SK-N-SH treated with all-trans-retinoic acid at 6 μM for 48 hours (cell line): Measurements from ENCODE around the gene INKA1.

Experiments used
- ARNTL ChIP-seq: fragments of 450-650 bp; formaldehyde crosslinking; IDR thresholded peaks from 2 replicates; pipeline ENCODE4 v1.5.0; 2020; ENCODE audit warnings: low read depth, mild to moderate bottlenecking, moderate library complexity, borderline replicate concordance
- OSR1 ChIP-seq: fragments of 250-450 bp; sonication (Bioruptor Pico); IDR thresholded peaks from 2 replicates; pipeline ENCODE4 v1.8.0; 2022; ENCODE audit warnings: moderate library complexity, mild to moderate bottlenecking, inconsistent platforms
- PATZ1 ChIP-seq: fragments of 250-450 bp; sonication (Bioruptor Pico); IDR thresholded peaks from 2 replicates; pipeline ENCODE4 v1.8.0; 2020; ENCODE audit warnings: mild to moderate bottlenecking, moderate library complexity, borderline replicate concordance
- POU6F1 ChIP-seq: fragments of 250-450 bp; sonication (Bioruptor Pico); IDR thresholded peaks from 2 replicates; pipeline ENCODE4 v1.8.0; 2021; ENCODE audit warnings: low read depth, mild to moderate bottlenecking, moderate library complexity, borderline replicate concordance
- RARB ChIP-seq: fragments of 250-450 bp; sonication (Bioruptor Pico); IDR thresholded peaks from 2 replicates; pipeline ENCODE4 v1.8.0; 2021; ENCODE audit warnings: mild to moderate bottlenecking, moderate library complexity
- SNAI2 ChIP-seq: fragments of 250-450 bp; sonication (Bioruptor Pico); IDR thresholded peaks from 2 replicates; pipeline ENCODE4 v1.5.0; 2020; ENCODE audit warnings: mild to moderate bottlenecking, moderate library complexity
- TCF4 ChIP-seq: fragments of 250-450 bp; sonication (Bioruptor Pico); IDR thresholded peaks from 2 replicates; pipeline ENCODE4 v1.8.0; 2021; ENCODE audit warnings: mild to moderate bottlenecking, moderate library complexity, borderline replicate concordance
- TSHZ2 ChIP-seq: fragments of 250-450 bp; sonication (Bioruptor Pico); IDR thresholded peaks from 2 replicates; pipeline ENCODE4 v1.5.0; 2020; ENCODE audit warnings: mild to moderate bottlenecking, moderate library complexity
- ZC3H10 ChIP-seq: fragments of 250-450 bp; sonication (Bioruptor Pico); IDR thresholded peaks from 2 replicates; pipeline ENCODE4 v1.5.1; 2021; ENCODE audit warnings: mild to moderate bottlenecking, moderate library complexity
- ZFP3 ChIP-seq: fragments of 250-450 bp; sonication (Bioruptor Pico); IDR thresholded peaks from 2 replicates; pipeline ENCODE4 v1.5.0; 2020; ENCODE audit warnings: mild to moderate bottlenecking, moderate library complexity
- ZFP30 ChIP-seq: fragments of 450-650 bp; formaldehyde crosslinking; IDR thresholded peaks from 2 replicates; pipeline ENCODE4 v1.5.0; 2022; ENCODE audit warnings: mild to moderate bottlenecking, moderate library complexity
- ZNF565 ChIP-seq: fragments of 450-650 bp; formaldehyde crosslinking; conservative IDR thresholded peaks from 2 replicates; pipeline ENCODE4 v1.5.0; 2020; ENCODE audit warnings: low read depth, mild to moderate bottlenecking, moderate library complexity
- ZNF8 ChIP-seq: fragments of 450-650 bp; formaldehyde crosslinking; IDR thresholded peaks from 2 replicates; pipeline ENCODE4 v1.5.0; 2020; ENCODE audit warnings: mild to moderate bottlenecking, moderate library complexity

GRCh38 chr3:49769286-49769915 is 33.7 kb upstream of the INKA1 start:
- TF ChIP-seq POU6F1 (CRISPR knock-in tag) (no peak), ZNF565 (CRISPR knock-in tag) (no peak), TSHZ2 (no peak), ZNF8 (CRISPR knock-in tag) (no peak), TCF4 (CRISPR knock-in tag) (no peak), ZFP3 (CRISPR knock-in tag) (no peak), RARB (CRISPR knock-in tag) (no peak), ARNTL (CRISPR knock-in tag) (no peak), PATZ1 (no peak), ZFP30 (CRISPR knock-in tag) (no peak), SNAI2 (CRISPR knock-in tag) (no peak), OSR1 (CRISPR knock-in tag) (no peak), ZC3H10 (CRISPR knock-in tag) (no peak)
